ENCODE results near the gene GLT1D1.

DNA sequence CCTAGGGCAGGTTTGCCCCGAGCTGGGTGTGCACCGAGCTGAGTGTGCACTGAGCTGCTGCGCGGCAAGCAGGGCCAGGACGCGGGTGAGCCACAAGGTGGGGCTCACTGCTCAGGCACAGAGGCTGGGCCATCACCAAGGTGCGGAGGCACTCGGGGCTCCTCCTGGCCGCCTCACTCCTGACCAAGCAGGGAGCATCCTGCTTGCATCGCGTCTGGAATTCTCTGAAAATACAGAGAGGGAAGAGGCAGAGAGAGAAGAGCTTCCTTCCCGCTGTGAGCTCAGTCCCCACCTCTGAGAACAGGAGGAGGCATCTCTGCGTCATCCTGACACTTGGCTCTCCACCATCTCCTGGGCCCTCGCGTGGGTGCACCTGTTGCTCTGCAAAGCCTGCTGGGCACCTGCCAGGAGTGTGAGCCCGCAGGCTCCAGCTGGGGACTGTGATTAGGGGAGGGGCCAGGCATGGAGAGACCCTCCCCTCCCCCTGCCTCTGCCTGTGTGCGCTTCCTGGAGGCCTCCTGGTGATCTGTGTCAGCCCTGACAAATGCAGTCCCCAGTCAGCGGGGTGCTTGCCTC is 116.3 kb downstream of the GLT1D1 start:
- TF ChIP-seq, protein P1, sequence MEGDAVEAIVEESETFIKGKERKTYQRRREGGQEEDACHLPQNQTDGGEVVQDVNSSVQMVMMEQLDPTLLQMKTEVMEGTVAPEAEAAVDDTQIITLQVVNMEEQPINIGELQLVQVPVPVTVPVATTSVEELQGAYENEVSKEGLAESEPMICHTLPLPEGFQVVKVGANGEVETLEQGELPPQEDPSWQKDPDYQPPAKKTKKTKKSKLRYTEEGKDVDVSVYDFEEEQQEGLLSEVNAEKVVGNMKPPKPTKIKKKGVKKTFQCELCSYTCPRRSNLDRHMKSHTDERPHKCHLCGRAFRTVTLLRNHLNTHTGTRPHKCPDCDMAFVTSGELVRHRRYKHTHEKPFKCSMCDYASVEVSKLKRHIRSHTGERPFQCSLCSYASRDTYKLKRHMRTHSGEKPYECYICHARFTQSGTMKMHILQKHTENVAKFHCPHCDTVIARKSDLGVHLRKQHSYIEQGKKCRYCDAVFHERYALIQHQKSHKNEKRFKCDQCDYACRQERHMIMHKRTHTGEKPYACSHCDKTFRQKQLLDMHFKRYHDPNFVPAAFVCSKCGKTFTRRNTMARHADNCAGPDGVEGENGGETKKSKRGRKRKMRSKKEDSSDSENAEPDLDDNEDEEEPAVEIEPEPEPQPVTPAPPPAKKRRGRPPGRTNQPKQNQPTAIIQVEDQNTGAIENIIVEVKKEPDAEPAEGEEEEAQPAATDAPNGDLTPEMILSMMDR (IDR thresholded peaks at IDR 0.05) = peak in 3 of 6 experiments; percentile 35 to 41 (median 38)
- TF ChIP-seq POLR2A (IDR thresholded peaks at IDR 0.05) = no peak

Data from adrenal gland (tissue), 5 donors.